Head of caudate nucleus (tissue), 42 donors: ENCODE data around the gene TMEM186.
"Not testable (repeated sequence)": the region's sequence is repeated elsewhere in the genome, so short reads cannot be mapped to it uniquely, and the experiment has no call there.

ENCODE experiments used
- DNase-seq, 42 donors: peaks; one replicate each; pipeline versions ENCODE4 v3.0.0 to v3.0.0-alpha.2; 2020 to 2021; ENCODE audit warnings: mixed read lengths in 7 of 42
- intact Hi-C: fragments of 100-400 bp; cut with DNase I; formaldehyde crosslinking; loops from one replicate; pipeline ENCODE4 v1.15.0; 2022

TMEM186 gene

GRCh38 chr16:8751481-8752311 lies 45.7 kb downstream of the TMEM186 start:
- intact Hi-C loops: no loop called here
- DNase-seq: no peak

- DNase-seq: peak in 1 of 42 donors; percentile 28
- intact Hi-C loops: not testable (repeated sequence)
Observed at GRCh38 chr16:8748944-8749343, 48.5 kb downstream of the TMEM186 start.
